Measurements from ENCODE around the gene ERCC4.

The ERCC4 gene

GRCh38 chr16:13944816-13945215, 24.9 kb downstream of the ERCC4 start:
- TF ChIP-seq REST (IDR thresholded peaks at IDR 0.05; ENCODE audit: insufficient read depth in 1 of 2, low read depth in 2 of 2, low read length in 2 of 2) (no peak), FOXP2 (optimal IDR thresholded peaks at IDR 0.05; ENCODE audit: borderline replicate concordance, extremely low read depth, extremely low read length, insufficient read depth) (no peak), SIN3A (IDR thresholded peaks at IDR 0.05; ENCODE audit: borderline replicate concordance, insufficient read depth, low read length) (no peak), POLR2AphosphoS5 (IDR thresholded peaks at IDR 0.05; ENCODE audit: low read depth, low read length) (no peak), TAF1 (IDR thresholded peaks at IDR 0.05; ENCODE audit: borderline replicate concordance, insufficient read depth, low read length) (no peak)

GRCh38 chr16:13945744-13946485, 26.0 kb downstream of the ERCC4 start:
- TF ChIP-seq POLR2AphosphoS5 (IDR thresholded peaks at IDR 0.05; ENCODE audit: low read depth, low read length) = no peak
- no peak for TF ChIP-seq REST (IDR thresholded peaks at IDR 0.05; ENCODE audit: insufficient read depth in 1 of 2, low read depth in 2 of 2, low read length in 2 of 2)
- TF ChIP-seq TAF1 (IDR thresholded peaks at IDR 0.05; ENCODE audit: borderline replicate concordance, insufficient read depth, low read length) = no peak
- TF ChIP-seq FOXP2 (optimal IDR thresholded peaks at IDR 0.05; ENCODE audit: borderline replicate concordance, extremely low read depth, extremely low read length, insufficient read depth) = no peak
- no peak for TF ChIP-seq SIN3A (IDR thresholded peaks at IDR 0.05; ENCODE audit: borderline replicate concordance, insufficient read depth, low read length)

GRCh38 chr16:13948086-13948485, 28.1 kb downstream of the ERCC4 start:
- TF ChIP-seq TAF1 (IDR thresholded peaks at IDR 0.05; ENCODE audit: borderline replicate concordance, insufficient read depth, low read length) (no peak), REST (IDR thresholded peaks at IDR 0.05; ENCODE audit: insufficient read depth in 1 of 2, low read depth in 2 of 2, low read length in 2 of 2) (no peak), FOXP2 (optimal IDR thresholded peaks at IDR 0.05; ENCODE audit: borderline replicate concordance, extremely low read depth, extremely low read length, insufficient read depth) (no peak), POLR2AphosphoS5 (IDR thresholded peaks at IDR 0.05; ENCODE audit: low read depth, low read length) (no peak), SIN3A (IDR thresholded peaks at IDR 0.05; ENCODE audit: borderline replicate concordance, insufficient read depth, low read length) (no peak)

GRCh38 chr16:13950821-13951547, 31.0 kb downstream of the ERCC4 start:
- TF ChIP-seq FOXP2 (optimal IDR thresholded peaks at IDR 0.05; ENCODE audit: borderline replicate concordance, extremely low read depth, extremely low read length, insufficient read depth) = no peak
- no peak for TF ChIP-seq REST (IDR thresholded peaks at IDR 0.05; ENCODE audit: insufficient read depth in 1 of 2, low read depth in 2 of 2, low read length in 2 of 2)
- TF ChIP-seq POLR2AphosphoS5 (IDR thresholded peaks at IDR 0.05; ENCODE audit: low read depth, low read length) = no peak
- no peak for TF ChIP-seq SIN3A (IDR thresholded peaks at IDR 0.05; ENCODE audit: borderline replicate concordance, insufficient read depth, low read length)
- TF ChIP-seq TAF1 (IDR thresholded peaks at IDR 0.05; ENCODE audit: borderline replicate concordance, insufficient read depth, low read length) = no peak

Data from PFSK-1 (cell line).